DOHH2 (cell line): ENCODE measurements around the gene RAET1G.

Source experiments
- CTCF ChIP-seq: fragments of 200-600 bp; sonication (generic); IDR thresholded peaks from one replicate; pipeline ENCODE4 v1.5.1; 2014; ENCODE audit warnings: antibody characterized with exemption, mild to moderate bottlenecking, low read depth, low read length; ENCODE audit not compliant: poor library complexity, severe bottlenecking
- EZH2phosphoT487 ChIP-seq: fragments of 200-600 bp; sonication (generic); IDR thresholded peaks from 2 replicates; pipeline ENCODE4 v1.6.1; 2017; ENCODE audit warnings: borderline replicate concordance, mild to moderate bottlenecking, antibody characterized with exemption, low read length, moderate library complexity, mixed read lengths

GRCh38 chr6:149929422-149929821 is 6.5 kb upstream of the RAET1G start:
- TF ChIP-seq CTCF (peak; percentile 74), EZH2phosphoT487 (no peak)
